ENCODE results near the gene NUMA1. TPM values are rescaled to one million over a fixed set of nuclear protein-coding genes. Genes with fewer than 3 reads are reported as not detected.

The NUMA1 gene
- total RNA-seq, 1 donor from 2014 or later, result 116 TPM

DNA sequence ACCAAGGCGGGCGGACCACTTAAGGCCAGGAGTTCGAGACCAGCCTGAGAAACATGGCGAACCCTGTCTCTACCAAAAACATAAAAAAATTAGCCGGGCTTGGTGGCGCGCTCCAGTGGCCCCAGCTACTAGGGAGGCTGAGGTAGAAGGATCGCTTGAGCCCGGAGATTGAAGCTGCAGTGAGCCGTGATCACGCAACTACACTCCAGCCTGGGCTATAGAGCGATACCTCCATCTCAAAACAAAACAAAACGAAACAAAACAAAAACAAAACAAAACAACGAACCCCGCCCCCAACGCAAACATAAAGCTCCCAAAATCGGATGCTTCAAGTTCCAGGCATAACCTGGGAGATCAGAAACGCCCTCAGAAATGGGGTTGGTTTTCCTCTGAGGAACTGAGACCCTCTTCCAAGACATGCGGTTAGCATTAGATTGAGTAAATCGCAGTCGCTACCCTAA, 872 bp upstream of the NUMA1 start:
- TF ChIP-seq, protein P1, sequence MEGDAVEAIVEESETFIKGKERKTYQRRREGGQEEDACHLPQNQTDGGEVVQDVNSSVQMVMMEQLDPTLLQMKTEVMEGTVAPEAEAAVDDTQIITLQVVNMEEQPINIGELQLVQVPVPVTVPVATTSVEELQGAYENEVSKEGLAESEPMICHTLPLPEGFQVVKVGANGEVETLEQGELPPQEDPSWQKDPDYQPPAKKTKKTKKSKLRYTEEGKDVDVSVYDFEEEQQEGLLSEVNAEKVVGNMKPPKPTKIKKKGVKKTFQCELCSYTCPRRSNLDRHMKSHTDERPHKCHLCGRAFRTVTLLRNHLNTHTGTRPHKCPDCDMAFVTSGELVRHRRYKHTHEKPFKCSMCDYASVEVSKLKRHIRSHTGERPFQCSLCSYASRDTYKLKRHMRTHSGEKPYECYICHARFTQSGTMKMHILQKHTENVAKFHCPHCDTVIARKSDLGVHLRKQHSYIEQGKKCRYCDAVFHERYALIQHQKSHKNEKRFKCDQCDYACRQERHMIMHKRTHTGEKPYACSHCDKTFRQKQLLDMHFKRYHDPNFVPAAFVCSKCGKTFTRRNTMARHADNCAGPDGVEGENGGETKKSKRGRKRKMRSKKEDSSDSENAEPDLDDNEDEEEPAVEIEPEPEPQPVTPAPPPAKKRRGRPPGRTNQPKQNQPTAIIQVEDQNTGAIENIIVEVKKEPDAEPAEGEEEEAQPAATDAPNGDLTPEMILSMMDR (conservative IDR thresholded peaks at IDR 0.05; ENCODE audit: low read depth, low read length), result no peak
- no peak for DNase-seq (ENCODE audit: low read depth)
- H3K4me3 ChIP-seq (ENCODE audit: low read depth, low read length), result peak overlapping the region; percentile 68

DNA sequence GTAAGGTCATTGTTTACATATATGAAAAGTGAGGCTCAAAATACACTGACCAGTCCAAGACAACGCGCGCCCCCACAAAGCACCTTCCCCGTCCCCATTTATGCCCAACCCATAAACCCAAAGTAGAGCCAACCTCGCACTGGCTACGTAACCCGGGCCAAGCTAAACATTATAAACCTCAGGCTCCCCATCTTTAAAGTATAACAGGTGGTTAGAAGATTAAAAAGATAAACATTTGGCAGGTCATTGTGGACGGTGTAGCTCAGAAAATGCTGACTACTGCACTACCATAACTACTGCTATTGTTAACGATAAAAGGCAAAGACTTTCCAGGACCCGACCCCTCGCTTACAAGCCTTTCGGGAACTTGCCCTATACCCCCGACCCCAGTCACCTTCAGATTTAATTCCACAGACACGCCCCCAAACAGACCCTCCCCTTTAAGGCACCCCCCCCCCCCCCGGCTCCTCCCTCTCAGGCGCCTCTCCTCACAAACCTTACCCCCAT, 470 bp downstream of the NUMA1 start:
- no peak for DNase-seq (ENCODE audit: low read depth)
- H3K4me3 ChIP-seq (ENCODE audit: low read depth, low read length), result peak overlapping the region; percentile 68
- TF ChIP-seq, protein P1 (conservative IDR thresholded peaks at IDR 0.05; ENCODE audit: low read depth, low read length), result no peak

DNA sequence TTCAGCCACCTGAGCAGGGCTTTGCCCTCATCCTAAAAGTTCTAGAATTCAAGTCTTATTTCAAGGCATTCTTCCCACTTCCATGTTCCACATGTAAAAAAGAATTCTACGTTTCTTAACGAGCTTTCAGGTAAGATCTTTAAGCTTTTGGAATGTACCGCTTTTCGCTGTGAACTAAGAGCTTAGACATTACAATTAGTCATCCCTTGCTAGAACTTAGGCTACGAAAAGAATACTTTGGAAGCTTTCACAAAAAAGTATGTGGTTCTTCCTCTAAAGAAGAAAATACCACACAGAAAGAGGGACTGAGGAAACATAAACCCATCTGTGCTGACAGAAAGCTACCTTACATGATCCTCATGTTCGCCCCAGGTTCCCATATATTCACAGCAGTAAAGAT, 1.9 kb downstream of the NUMA1 start:
- peak overlapping the region; percentile 68 for H3K4me3 ChIP-seq (ENCODE audit: low read depth, low read length)

DNA sequence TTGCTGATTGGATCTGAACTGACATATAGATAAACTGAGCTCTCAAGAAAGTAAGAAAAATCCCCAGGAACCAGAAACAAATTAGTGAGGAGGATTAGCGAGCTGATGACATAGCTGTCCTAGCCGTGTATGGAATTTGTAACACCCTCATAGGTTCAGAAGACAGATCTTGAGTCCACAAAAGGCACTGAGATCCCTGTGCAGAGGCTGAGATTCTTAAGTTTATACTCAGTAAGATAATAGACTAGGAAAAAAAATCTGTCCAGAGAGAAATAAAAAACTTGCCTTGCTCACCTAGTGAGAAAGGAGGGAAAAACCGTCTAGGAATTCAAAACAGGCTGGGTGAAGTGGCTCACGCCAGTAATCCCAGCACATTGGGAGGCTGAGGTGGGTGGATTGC, 4.6 kb downstream of the NUMA1 start:
- no peak overlapping the region for H3K4me3 ChIP-seq (ENCODE audit: low read depth, low read length)
- no peak for DNase-seq (ENCODE audit: low read depth)
- TF ChIP-seq, protein P1 (conservative IDR thresholded peaks at IDR 0.05; ENCODE audit: low read depth, low read length), result no peak

More for the DNA sequence above, 1.9 kb downstream of the NUMA1 start:
- DNase-seq (ENCODE audit: low read depth), result no peak
- TF ChIP-seq, protein P1 (conservative IDR thresholded peaks at IDR 0.05; ENCODE audit: low read depth, low read length), result no peak

DNA sequence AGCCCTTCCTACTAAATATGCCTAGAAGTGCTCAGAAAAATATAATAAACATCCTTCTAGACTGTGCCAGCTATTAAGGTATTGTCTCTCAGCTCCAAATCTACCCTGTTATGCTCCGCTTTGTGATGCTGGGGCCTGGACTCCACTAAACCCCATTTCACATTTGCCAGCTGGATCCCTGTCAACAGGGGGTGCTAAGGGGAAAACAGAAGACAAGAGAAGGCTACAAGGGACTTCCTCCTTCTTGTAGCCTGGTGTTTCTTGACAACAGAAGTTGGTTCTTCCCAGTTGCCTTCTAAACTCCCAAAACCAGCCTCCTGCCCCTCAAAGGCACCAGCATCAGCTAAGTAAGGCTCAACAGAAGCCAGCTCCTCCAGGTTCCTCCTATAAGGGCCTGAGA, 5.2 kb downstream of the NUMA1 start:
- no peak overlapping the region for H3K4me3 ChIP-seq (ENCODE audit: low read depth, low read length)
- no peak for DNase-seq (ENCODE audit: low read depth)
- TF ChIP-seq, protein P1 (conservative IDR thresholded peaks at IDR 0.05; ENCODE audit: low read depth, low read length), result peak; percentile 35

DNA sequence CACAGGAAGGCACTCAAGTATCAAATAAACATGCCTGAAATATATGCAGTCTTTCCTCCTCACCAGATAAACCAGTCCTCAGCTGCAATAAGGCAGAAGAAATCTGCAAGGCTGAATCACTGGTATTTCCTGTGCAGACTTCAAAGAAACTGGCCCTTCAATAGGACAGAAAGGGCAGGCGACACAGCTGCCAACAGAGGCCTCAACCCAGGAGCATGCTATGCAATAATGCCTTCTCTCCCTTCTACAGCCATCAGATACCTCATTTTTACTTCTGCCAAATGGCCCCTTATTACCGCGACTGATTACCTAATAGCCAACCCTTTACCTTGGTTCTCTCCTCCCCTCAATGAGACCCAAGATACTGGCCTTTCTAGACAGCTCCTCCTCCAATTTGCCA, 8.0 kb downstream of the NUMA1 start:
- no peak overlapping the region for H3K4me3 ChIP-seq (ENCODE audit: low read depth, low read length)
- no peak for DNase-seq (ENCODE audit: low read depth)
- TF ChIP-seq, protein P1 (conservative IDR thresholded peaks at IDR 0.05; ENCODE audit: low read depth, low read length), result no peak

DNA sequence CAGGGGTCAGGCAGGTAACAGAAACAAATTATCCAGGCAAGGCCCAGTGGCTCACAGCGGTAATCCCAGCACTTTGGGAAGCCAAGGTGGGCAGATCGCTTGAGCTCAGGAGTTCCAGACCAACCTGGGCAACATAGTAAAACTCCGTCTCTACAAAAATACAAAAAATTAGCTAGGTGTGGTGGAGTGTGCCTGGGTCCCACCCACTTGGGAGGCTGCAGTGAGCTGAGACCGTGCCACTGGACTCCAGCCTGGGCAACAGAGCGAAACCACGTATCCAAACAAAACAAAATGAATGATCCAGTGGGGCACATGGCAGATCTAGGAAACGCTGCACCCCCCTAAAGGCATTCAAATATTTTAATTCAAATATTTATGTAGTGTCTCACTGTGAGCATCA, 9.9 kb downstream of the NUMA1 start:
- DNase-seq (ENCODE audit: low read depth), result no peak
- H3K4me3 ChIP-seq (ENCODE audit: low read depth, low read length), result peak overlapping the region; percentile 14
- TF ChIP-seq, protein P1 (conservative IDR thresholded peaks at IDR 0.05; ENCODE audit: low read depth, low read length), result no peak

Data from epithelial cell of proximal tubule (primary cell).